ENCODE results near the gene SLC39A11.
A peak's percentile ranks its signal among the peaks of the same experiment; 100 is the strongest.

SLC39A11 gene

GRCh38 chr17:73039282-73039681 is 53.2 kb downstream of the SLC39A11 start:
- DNase-seq, result no peak

GRCh38 chr17:73031472-73031871 is 61.0 kb downstream of the SLC39A11 start:
- DNase-seq, result no peak

GRCh38 chr17:73030995-73031394 is 61.5 kb downstream of the SLC39A11 start:
- peak; percentile 81 for DNase-seq

GRCh38 chr17:73030501-73030921 is 62.0 kb downstream of the SLC39A11 start:
- DNase-seq, result peak; percentile 52

GRCh38 chr17:73029991-73030390 is 62.5 kb downstream of the SLC39A11 start:
- DNase-seq, result peak; percentile 84

GRCh38 chr17:73029021-73029420 is 63.5 kb downstream of the SLC39A11 start:
- no peak for DNase-seq

GRCh38 chr17:73028299-73028755 is 64.2 kb downstream of the SLC39A11 start:
- peak; percentile 38 for DNase-seq

- DNase-seq, result peak; percentile 22
These were observed 65.3 kb downstream of the SLC39A11 start for GRCh38 chr17:73027130-73027741.

- DNase-seq, result no peak
These were observed 67.4 kb downstream of the SLC39A11 start for GRCh38 chr17:73025041-73025560.

GRCh38 chr17:73023759-73024158 is 68.7 kb downstream of the SLC39A11 start:
- no peak for DNase-seq

GRCh38 chr17:73022694-73023093 is 69.8 kb downstream of the SLC39A11 start:
- DNase-seq, result no peak

- DNase-seq, result no peak
These were observed 70.7 kb downstream of the SLC39A11 start for GRCh38 chr17:73021771-73022170.

GRCh38 chr17:73020110-73020509 is 72.4 kb downstream of the SLC39A11 start:
- DNase-seq, result peak; percentile 30

GRCh38 chr17:73018599-73018998 is 73.9 kb downstream of the SLC39A11 start:
- DNase-seq, result no peak

- DNase-seq, result no peak
These were observed 74.8 kb downstream of the SLC39A11 start for GRCh38 chr17:73017658-73018057.

- no peak for DNase-seq
These were observed 76.7 kb downstream of the SLC39A11 start for GRCh38 chr17:73015722-73016276.

- peak; percentile 20 for DNase-seq
These were observed 78.4 kb downstream of the SLC39A11 start for GRCh38 chr17:73013816-73014663.

GRCh38 chr17:73013301-73013700 is 79.2 kb downstream of the SLC39A11 start:
- DNase-seq, result no peak

- no peak for DNase-seq
These were observed 81.4 kb downstream of the SLC39A11 start for GRCh38 chr17:73011016-73011486.

GRCh38 chr17:73010414-73010813 is 82.1 kb downstream of the SLC39A11 start:
- no peak for DNase-seq

GRCh38 chr17:73007407-73007806 is 85.1 kb downstream of the SLC39A11 start:
- DNase-seq, result no peak

- DNase-seq, result no peak
These were observed 87.1 kb downstream of the SLC39A11 start for GRCh38 chr17:73005360-73005759.

GRCh38 chr17:73003487-73003886 is 89.0 kb downstream of the SLC39A11 start:
- DNase-seq, result no peak

GRCh38 chr17:73000832-73001231 is 91.7 kb downstream of the SLC39A11 start:
- no peak for DNase-seq

Measured in NCI-H82 (cell line).